Ovary (tissue), 3 donors: ENCODE results near the gene ZNF408.

Experiments
- CTCF ChIP-seq, 3 donors: fragments of 450-650 bp in 2 of 3; fragments of 200-600 bp in 1 of 3; IDR thresholded peaks; one replicate each; pipeline versions ENCODE4 v1.5.1 to v1.8.0; 2016 to 2022; ENCODE audit warnings: antibody characterized with exemption in 3 of 3, mild to moderate bottlenecking in 1 of 3
- EP300 ChIP-seq: sonication (generic); formaldehyde crosslinking; IDR thresholded peaks from one replicate; pipeline ENCODE4 v1.6.1; 2017; ENCODE audit warnings: antibody characterized with exemption
- POLR2A ChIP-seq: fragments of 450-650 bp; IDR thresholded peaks from one replicate; pipeline ENCODE4 v1.6.1; 2017; ENCODE audit warnings: antibody characterized with exemption, mild to moderate bottlenecking, moderate library complexity
- donor health status: DM: no; HTN: no; CAD: no.

- TF ChIP-seq CTCF (IDR thresholded peaks at IDR 0.05) (no peak), POLR2A (no peak), EP300 (no peak)
Observed at GRCh38 chr11:46659908-46660307, 40.9 kb upstream of the ZNF408 start.
